Ammon's horn (tissue), 1 donor: Measurements from ENCODE around the gene C15orf61.

ENCODE experiments used
- DNase-seq: peaks from one replicate; pipeline ENCODE4 v3.0.0-alpha.2; 2016; ENCODE audit warnings: low spot score

C15orf61 gene

GRCh38 chr15:67549736-67550135 is 28.8 kb downstream of the C15orf61 start:
- no peak for DNase-seq

GRCh38 chr15:67550522-67550921 is 29.6 kb downstream of the C15orf61 start:
- no peak for DNase-seq

- DNase-seq: no peak
Measured at GRCh38 chr15:67551207-67551743, 30.3 kb downstream of the C15orf61 start.

- no peak for DNase-seq
Measured at GRCh38 chr15:67554580-67554979, 33.6 kb downstream of the C15orf61 start.

GRCh38 chr15:67556976-67557570 is 36.1 kb downstream of the C15orf61 start:
- no peak for DNase-seq

GRCh38 chr15:67558502-67558901 is 37.6 kb downstream of the C15orf61 start:
- DNase-seq: no peak

GRCh38 chr15:67559158-67559557 is 38.2 kb downstream of the C15orf61 start:
- no peak for DNase-seq

GRCh38 chr15:67559576-67559975 is 38.6 kb downstream of the C15orf61 start:
- DNase-seq: no peak

- DNase-seq: no peak
Measured at GRCh38 chr15:67560320-67560719, 39.4 kb downstream of the C15orf61 start.

GRCh38 chr15:67563092-67563491 is 42.2 kb downstream of the C15orf61 start:
- DNase-seq: no peak

GRCh38 chr15:67564021-67564967 is 43.4 kb downstream of the C15orf61 start:
- DNase-seq: no peak

- no peak for DNase-seq
Measured at GRCh38 chr15:67564968-67565345, 44.0 kb downstream of the C15orf61 start.

GRCh38 chr15:67569668-67570067 is 48.7 kb downstream of the C15orf61 start:
- no peak for DNase-seq

GRCh38 chr15:67570875-67571647 is 50.1 kb downstream of the C15orf61 start:
- DNase-seq: no peak

GRCh38 chr15:67571648-67572415 is 50.9 kb downstream of the C15orf61 start:
- no peak for DNase-seq

GRCh38 chr15:67573194-67573593 is 52.3 kb downstream of the C15orf61 start:
- DNase-seq: no peak

GRCh38 chr15:67575039-67575502 is 54.1 kb downstream of the C15orf61 start:
- DNase-seq: no peak

- no peak for DNase-seq
Measured at GRCh38 chr15:67578020-67578600, 57.2 kb downstream of the C15orf61 start.

GRCh38 chr15:67579164-67579563 is 58.2 kb downstream of the C15orf61 start:
- DNase-seq: no peak
